Type B pancreatic cell (in vitro differentiated cells): ENCODE results near the gene RXYLT1. TPM values are rescaled to one million over a fixed set of nuclear protein-coding genes. Genes with fewer than 3 reads are reported as not detected.

ENCODE experiments used
- DNase-seq: peaks from one replicate; pipeline ENCODE4 v3.0.0; 2021; ENCODE audit warnings: mixed read lengths; ENCODE audit not compliant: unreplicated experiment; ENCODE audit errors: extremely low spot score
- H3K27ac Mint-ChIP-seq: 2 replicates; pipeline ENCODE4 v1.8.0; 2021; ENCODE audit warnings: mild to moderate bottlenecking, mixed read lengths
- H3K27me3 Mint-ChIP-seq: 2 replicates; pipeline ENCODE4 v1.8.0; 2021; ENCODE audit warnings: mixed read lengths
- H3K36me3 Mint-ChIP-seq: 2 replicates; pipeline ENCODE4 v1.8.0; 2021; ENCODE audit warnings: mixed read lengths
- H3K4me1 Mint-ChIP-seq: one replicate; pipeline ENCODE4 v1.8.0; 2021; ENCODE audit warnings: mixed read lengths; ENCODE audit not compliant: unreplicated experiment
- H3K4me3 Mint-ChIP-seq: 2 replicates; pipeline ENCODE4 v1.8.0; 2021; ENCODE audit warnings: mild to moderate bottlenecking, mixed read lengths
- H3K9me3 Mint-ChIP-seq: 2 replicates; pipeline ENCODE4 v1.8.0; 2021; ENCODE audit warnings: mixed read lengths
- CTCF ChIP-seq: fragments of 200-600 bp; sonication (generic); conservative IDR thresholded peaks from 2 replicates; pipeline ENCODE4 v1.5.0; 2021; ENCODE audit warnings: antibody characterized with exemption, mild to moderate bottlenecking
- total RNA-seq: library from RNA; stranded (reverse); gene quantifications from 2 replicates; pipeline ENCODE4 v1.2.1, GENCODE V29; 2021; ENCODE audit warnings: low replicate concordance

RXYLT1 gene
- total RNA-seq, 1 donor from 2014 or later = 19.2 TPM

DNA sequence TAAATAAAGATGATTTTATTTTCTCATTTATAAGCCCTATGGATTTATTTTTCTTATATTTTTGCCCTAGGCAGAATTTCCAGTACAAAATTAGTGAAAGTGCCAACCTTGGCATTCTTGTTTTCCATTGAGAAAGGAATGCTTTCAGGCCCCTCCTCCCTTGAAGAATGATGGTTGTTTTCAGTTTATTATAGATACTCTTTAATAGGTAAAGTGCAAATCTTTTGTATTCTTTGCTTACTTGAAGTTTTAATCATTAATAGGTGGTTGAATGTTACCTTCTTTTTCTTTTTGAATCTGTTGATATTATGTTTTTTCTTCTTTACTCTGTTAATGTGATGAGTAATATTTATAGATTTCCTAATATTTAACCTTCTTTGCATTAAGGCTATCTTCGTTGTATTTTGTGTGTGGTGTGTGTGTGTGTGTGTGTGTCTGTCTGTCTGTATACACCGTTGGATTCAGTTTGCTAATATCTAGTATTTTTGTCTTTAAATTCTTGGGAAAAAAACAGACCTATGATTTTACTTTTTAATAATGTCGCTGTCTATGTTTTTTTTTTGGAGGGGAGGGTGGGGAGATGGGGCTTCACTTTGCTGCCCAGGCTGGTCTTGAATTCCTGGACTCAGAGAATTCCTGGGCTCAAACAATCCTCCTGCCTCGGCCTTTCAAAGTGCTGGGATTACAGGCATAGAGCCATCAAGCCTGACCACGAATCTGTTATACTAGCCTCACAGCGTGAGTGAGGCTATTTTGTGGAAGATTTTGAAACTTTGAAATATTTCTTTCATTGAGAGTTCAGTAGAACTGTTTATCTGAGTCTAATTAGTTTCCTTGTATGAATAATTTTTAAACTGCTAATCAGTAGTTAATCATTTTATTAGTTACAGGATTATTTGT, 78.3 kb downstream of the RXYLT1 start:
- Mint-ChIP-seq H3K27ac (no peak overlapping the region), H3K36me3 (no peaks in the 10 kb centered on the region), H3K4me3 (no peak overlapping the region), H3K4me1 (peaks cover 10% of the 10 kb centered on the region), H3K27me3 (no peaks in the 10 kb centered on the region), H3K9me3 (no peaks in the 10 kb centered on the region)
- no peak for DNase-seq
- no peak for TF ChIP-seq CTCF

Other genes starting within 250 kb of the RXYLT1 start
- gene DPY19L2, start 111.4 kb upstream of the RXYLT1 start, total RNA-seq = 9.3 and 25.0 TPM in 2 replicates
- 13.1 and 14.9 TPM in 2 replicates for gene SRGAP1, start 64.8 kb downstream of the RXYLT1 start, total RNA-seq